Inflammatory macrophage treated with lipopolysaccharide for 4 hours (primary cell): Measurements from ENCODE around the gene TPSG1.
"Not testable (repeated sequence)": the region's sequence is repeated elsewhere in the genome, so short reads cannot be mapped to it uniquely, and the experiment has no call there.

Source experiments
- DNase-seq: peaks from one replicate; pipeline ENCODE4 v3.0.0-alpha.2; 2020

TPSG1 gene

GRCh38 chr16:1230084-1230470, 5.0 kb upstream of the TPSG1 start, which contains the start of gene TPSB2:
TSS of gene TPSB2 (minus strand) at chr16:1230184. CDS start at chr16:1229951, 233 bp downstream.
- DNase-seq = not testable (repeated sequence)

- DNase-seq = not testable (repeated sequence)
These were observed 4.4 kb upstream of the TPSG1 start for GRCh38 chr16:1229476-1229875.

- not testable (repeated sequence) for DNase-seq
These were observed 3.2 kb upstream of the TPSG1 start for GRCh38 chr16:1228227-1228626.

GRCh38 chr16:1226692-1227091, 1.6 kb upstream of the TPSG1 start:
- not testable (repeated sequence) for DNase-seq

GRCh38 chr16:1225728-1226311, 752 bp upstream of the TPSG1 start:
- not testable (repeated sequence) for DNase-seq

GRCh38 chr16:1224558-1224957, 510 bp downstream of the TPSG1 start:
- no peak for DNase-seq

- DNase-seq = no peak
These were observed 1.5 kb downstream of the TPSG1 start for GRCh38 chr16:1223355-1224214.

GRCh38 chr16:1222553-1223354, 2.3 kb downstream of the TPSG1 start:
- DNase-seq = no peak

- DNase-seq = no peak
These were observed 3.2 kb downstream of the TPSG1 start for GRCh38 chr16:1221628-1222552.

GRCh38 chr16:1220841-1221627, 4.0 kb downstream of the TPSG1 start:
- no peak for DNase-seq

- no peak for DNase-seq
These were observed 4.9 kb downstream of the TPSG1 start for GRCh38 chr16:1220098-1220728.

GRCh38 chr16:1218930-1219611, 6.0 kb downstream of the TPSG1 start:
- no peak for DNase-seq

- DNase-seq = no peak
These were observed 6.8 kb downstream of the TPSG1 start for GRCh38 chr16:1218061-1218929.

GRCh38 chr16:1217526-1217925, 7.5 kb downstream of the TPSG1 start:
- DNase-seq = no peak

GRCh38 chr16:1216681-1217400, 8.2 kb downstream of the TPSG1 start:
- DNase-seq = no peak

GRCh38 chr16:1216296-1216619, 8.8 kb downstream of the TPSG1 start:
- DNase-seq = no peak

- DNase-seq = no peak
These were observed 9.3 kb downstream of the TPSG1 start for GRCh38 chr16:1215574-1216295.

- no peak for DNase-seq
These were observed 10.3 kb downstream of the TPSG1 start for GRCh38 chr16:1214719-1215118.
